GM18499 (cell line): ENCODE results near the gene ABI3BP.
"Not testable (repeated sequence)": the region's sequence is repeated elsewhere in the genome, so short reads cannot be mapped to it uniquely, and the experiment has no call there.

Experiments
- ATAC-seq: cut with Tn5 transposase; IDR thresholded peaks from one replicate; pipeline ENCODE4 v1.9.1; 2021; ENCODE audit warnings: moderate number of reproducible peaks; ENCODE audit not compliant: insufficient read depth, unreplicated experiment

ABI3BP gene, protein sequence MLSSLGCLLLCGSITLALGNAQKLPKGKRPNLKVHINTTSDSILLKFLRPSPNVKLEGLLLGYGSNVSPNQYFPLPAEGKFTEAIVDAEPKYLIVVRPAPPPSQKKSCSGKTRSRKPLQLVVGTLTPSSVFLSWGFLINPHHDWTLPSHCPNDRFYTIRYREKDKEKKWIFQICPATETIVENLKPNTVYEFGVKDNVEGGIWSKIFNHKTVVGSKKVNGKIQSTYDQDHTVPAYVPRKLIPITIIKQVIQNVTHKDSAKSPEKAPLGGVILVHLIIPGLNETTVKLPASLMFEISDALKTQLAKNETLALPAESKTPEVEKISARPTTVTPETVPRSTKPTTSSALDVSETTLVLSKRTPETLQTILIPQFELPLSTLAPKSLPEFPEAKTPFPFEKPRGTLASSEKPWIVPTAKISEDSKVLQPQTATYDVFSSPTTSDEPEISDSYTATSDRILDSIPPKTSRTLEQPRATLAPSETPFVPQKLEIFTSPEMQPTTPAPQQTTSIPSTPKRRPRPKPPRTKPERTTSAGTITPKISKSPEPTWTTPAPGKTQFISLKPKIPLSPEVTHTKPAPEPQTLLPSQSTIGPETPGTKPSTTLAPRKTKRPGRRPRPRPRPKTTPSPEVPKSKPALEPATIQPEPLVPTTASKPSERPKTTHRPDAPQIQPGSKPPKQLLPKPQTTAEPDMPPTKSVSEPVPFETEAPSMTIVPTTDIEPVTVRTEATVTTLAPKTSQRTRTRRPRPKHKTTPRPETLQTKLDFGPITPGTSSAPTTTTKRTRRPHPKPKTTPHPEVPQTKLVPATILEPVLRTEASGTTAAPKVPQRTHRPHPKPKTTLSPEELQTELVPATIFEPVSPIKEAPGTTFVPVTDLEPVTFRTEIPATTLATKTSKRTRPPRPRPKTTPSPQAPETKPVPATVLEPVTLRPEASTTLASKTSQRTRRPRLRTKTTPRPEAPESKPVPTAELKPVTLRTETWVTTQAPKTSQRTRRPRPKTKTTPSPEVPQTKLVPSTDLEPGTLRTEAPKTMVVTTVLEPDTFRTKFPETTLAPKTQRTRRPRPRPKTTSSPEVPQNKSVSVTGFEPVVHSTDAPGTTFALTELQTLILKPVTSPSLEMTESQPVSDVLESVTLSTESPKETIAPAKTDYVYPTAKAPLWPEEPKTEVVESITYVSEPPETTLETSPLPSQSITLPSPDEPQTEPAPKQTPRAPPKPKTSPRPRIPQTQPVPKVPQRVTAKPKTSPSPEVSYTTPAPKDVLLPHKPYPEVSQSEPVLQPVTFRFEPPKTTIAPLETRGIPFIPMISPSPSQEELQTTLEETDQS (N-terminal part only)

DNA sequence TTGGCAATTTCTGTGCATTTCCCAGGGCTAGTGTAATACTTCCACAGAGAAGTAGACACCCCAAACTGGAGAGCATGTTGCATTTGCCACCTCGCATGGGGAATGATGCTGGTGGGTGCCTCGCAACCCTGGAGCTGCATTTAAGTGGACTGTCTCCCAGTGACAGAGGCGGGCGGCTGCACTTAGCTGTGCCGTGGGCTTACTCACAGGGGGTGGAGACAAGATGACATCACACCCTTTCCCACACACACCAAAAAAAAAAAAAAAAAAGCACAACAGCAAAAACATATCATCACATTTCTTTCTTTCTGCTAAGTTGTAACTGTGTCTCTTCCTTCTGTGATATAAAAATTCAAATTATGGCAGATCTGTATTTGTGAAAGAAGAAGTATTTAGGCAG is at the start of gene ABI3BP:
ABI3BP (minus strand) TSS at position 113 of the 400 bp plus-strand sequence; CDS start at position 76, 37 bp downstream.
- no peak for ATAC-seq

DNA sequence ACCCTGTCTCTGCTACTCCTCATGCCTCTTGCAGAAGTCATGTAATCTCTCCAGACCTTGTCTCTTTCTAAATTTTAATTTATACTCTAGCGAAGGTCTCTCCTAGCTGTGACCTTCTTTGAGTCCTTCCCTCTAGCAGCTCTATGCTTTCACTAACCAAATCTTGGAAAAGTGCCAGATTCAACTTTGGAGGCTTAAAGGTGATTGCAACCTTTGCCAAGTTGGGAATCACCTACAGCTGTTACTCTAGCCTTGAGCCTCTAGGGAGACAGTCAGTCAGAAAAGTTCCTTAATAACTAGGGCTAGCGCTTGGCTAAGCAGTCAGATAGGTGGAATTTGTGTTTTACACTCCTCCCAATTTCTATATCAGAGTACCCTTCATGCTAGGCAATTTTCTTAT is 46.1 kb upstream of the ABI3BP start:
- no peak for ATAC-seq

- ATAC-seq, result no peak
Observed at GRCh38 chr3:101038880-101039279, 45.7 kb upstream of the ABI3BP start.

DNA sequence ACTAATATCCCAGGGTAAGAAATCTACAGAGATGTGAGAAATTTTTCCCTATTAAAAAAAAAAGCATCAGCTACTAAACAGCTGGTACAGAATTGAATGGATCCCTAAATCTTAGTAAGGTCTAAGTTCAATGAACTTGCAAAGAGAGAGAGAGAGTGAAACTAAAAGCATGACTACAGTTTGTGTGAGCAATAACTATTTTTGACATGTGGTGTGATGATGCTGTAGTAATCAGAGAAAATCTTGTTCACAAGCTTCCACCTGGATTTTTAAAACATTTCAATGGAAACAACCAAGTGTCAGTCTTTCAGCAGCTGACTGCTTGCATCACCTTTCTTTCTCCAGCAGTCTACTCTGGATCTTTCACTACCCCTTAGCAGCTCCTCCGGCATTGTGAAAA is 45.2 kb upstream of the ABI3BP start:
- no peak for ATAC-seq

GRCh38 chr3:101037613-101038012 is 44.4 kb upstream of the ABI3BP start:
- ATAC-seq, result no peak

- ATAC-seq, result no peak
Observed at GRCh38 chr3:101036676-101037075, 43.5 kb upstream of the ABI3BP start.

- ATAC-seq, result no peak
Observed at GRCh38 chr3:101036213-101036618, 43.0 kb upstream of the ABI3BP start.

DNA sequence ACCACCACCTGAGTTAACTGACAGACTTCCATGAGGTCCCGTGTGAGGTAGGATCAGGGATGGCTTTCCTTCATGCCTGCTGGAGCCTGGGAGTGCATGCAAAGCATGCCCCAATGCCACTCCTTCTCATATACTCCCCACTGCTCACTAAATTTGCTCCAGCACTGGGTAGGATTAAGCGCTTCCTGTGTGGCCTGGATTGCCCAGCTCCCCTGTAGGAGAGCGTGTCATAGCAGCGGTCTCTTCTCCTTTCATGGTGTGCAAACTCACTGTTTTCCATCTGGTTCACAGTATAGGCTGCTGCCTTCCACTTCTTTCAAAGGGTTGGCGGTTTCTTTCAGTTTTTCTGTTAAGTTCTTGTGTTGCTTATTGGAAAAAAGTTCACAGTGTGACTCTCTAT is 34.1 kb upstream of the ABI3BP start:
- ATAC-seq, result no peak

DNA sequence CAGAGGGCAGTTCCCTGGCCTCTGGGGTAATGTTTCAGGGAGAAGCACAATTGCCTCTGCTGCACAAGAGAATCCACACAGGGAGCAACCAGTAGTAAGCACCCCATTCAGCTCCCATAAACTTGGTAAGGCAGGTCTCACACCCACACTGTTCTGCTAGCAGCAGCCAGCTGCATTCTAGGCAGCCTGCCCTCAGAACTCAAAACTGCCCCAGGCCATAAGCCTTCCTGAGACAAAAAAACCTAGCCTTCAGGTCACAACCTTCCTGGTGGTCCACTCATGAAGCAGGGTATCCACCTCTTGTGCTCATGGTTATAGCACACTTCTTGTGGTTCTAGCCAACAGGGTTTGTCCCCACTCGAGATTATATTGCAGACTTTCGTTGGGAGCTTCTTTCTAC is 33.7 kb upstream of the ABI3BP start:
- no peak for ATAC-seq

- ATAC-seq, result no peak
Observed at GRCh38 chr3:101026244-101026643, 33.0 kb upstream of the ABI3BP start.

DNA sequence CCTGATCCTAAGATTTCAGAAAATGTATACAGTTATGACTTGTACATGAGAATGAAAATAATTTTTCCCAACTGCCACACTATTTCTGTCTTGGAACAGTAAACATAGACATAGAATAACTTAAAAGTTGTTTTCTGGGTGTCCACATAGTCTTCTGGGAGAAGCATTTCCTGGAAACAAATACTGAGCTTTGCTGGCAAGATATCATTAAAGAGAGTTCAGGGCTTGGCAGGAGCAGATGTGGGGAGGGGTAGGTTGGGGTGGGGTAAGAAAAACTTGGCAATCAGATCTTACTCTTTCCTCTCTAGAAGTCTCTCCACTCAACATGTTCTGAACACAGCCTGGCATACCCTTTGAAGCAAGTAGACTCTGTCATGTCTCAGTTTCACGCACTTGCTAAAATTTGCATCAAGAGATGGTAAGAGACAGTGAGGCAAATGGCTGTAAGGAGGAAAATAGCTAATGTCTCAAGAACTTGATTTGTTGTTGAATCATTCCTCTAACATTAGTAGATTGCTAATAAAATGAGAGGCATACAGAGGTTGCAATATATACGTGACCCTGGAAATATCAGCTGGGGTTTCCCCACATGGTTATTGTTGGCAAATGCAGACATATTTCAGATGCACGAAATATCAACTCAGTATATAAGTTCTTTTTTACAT is 27.3 kb upstream of the ABI3BP start:
- no peak for ATAC-seq

DNA sequence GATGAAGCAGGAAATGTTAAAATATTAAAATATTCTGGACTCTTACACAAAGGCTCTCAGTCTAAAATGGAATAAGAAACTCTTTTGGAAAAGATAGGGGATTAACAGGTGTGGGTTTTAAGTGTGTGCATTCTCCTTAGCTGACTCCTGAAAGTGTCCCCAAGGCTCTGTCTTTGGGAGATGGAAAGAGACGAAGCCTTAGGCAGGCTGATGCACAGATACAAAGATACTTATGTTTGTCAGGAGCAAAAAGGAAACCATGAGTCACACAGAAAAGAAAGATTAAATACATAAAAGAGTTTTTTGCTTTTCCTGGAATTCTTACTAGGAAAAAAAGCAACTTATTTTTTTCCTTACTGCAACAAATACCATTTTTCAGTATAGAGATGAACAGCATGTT is 23.8 kb upstream of the ABI3BP start:
- ATAC-seq, result no peak

- ATAC-seq, result not testable (repeated sequence)
Observed at GRCh38 chr3:101012312-101012711, 19.1 kb upstream of the ABI3BP start.

DNA sequence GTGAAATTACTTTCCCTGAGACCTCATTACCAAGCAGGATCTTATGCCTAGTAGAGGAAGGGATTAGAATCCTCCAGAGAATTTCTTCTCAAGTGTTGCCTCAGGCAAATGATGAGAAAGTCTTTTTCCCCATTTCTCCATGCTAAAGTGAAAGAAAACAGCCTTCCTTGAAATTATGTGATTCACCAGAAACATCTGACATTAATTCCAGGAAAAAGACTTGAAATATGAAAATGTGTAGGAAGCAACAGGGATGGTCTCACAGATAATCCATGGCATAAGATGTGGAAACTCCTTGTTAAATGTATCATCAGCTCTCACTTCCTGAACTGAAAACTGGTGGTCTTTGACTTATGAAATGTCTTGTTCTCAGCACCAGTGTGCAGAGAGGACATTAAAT is 17.9 kb upstream of the ABI3BP start:
- no peak for ATAC-seq

GRCh38 chr3:101010296-101010695 is 17.1 kb upstream of the ABI3BP start:
- no peak for ATAC-seq

DNA sequence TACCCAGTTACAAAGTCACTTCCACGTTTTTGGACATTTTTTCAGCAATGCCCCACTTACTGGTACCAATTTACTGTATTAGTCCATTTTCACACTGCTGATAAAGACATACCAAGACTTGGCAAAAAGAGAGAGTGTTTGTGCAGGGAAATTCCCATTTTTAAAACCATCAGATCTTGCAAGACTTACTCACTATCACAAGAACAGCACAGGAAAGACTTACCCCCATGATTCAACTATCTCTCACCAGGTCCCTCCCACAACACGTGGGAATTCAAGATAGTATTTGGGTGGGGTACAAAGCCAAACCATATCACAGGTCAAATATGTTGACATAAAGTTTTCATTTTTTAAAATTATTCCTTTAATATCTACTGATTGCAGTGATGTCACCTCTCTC is 16.2 kb upstream of the ABI3BP start:
- ATAC-seq, result no peak

DNA sequence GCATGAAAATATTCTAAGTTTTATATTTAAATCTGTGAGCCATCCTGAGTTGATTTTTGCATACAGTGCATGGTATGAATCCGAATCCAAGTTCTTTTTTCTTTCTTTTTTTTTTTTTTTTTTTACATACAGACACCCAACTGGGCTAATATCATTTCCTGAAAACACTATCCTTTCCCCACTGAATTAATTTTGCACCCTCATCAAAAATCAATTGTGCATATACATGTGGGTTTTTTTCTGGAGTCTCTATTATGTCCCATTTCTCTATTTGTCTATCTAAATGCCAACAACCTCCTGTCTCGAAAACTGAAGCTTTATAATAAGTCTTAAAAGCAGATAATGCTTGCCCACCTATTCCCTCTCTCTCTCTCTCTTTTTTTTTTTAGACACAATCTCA is 5.9 kb upstream of the ABI3BP start:
- no peak for ATAC-seq

DNA sequence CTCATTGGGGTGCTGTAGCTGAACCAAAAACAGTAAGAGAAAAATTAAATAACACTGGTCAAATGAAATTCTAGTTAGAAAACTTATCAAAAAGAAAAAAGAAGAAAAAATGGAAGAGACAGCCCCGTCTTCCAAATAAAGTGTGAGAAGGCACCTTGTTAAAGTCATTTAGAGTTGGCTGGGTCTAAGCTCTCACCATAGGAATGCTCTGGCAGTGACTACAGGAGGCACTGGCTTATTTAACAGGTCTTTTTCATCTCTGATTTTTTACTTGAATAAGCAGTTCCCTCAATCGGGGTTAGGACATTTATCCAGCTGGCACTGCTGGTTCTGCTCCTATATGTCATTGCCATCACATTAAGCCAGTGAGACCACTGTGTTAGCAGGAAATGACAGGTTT is 1.6 kb upstream of the ABI3BP start:
- ATAC-seq, result no peak

- ATAC-seq, result no peak
Observed at GRCh38 chr3:100994187-100994586, 966 bp upstream of the ABI3BP start.
